Fibroblast of mammary gland (primary cell): Measurements from ENCODE around the gene SAMD11.
"Not testable (repeated sequence)": the region's sequence is repeated elsewhere in the genome, so short reads cannot be mapped to it uniquely, and the experiment has no call there.

ENCODE experiments used
- DNase-seq: peaks from one replicate; pipeline ENCODE4 v3.0.0-alpha.2; 2010; ENCODE audit warnings: low read depth
- H3K4me3 ChIP-seq: 2 replicates; pipeline ENCODE4 v1.5.1; 2011; ENCODE audit warnings: low read depth, mild to moderate bottlenecking, low read length, moderate library complexity; ENCODE audit not compliant: control insufficient read depth
- TF ChIP-seq, protein P1 (sequence below): conservative IDR thresholded peaks from 2 replicates; pipeline ENCODE4 v1.5.1; 2011; ENCODE audit warnings: low read depth, low read length, inconsistent platforms; ENCODE audit not compliant: control insufficient read depth, insufficient read depth

SAMD11 gene

DNA sequence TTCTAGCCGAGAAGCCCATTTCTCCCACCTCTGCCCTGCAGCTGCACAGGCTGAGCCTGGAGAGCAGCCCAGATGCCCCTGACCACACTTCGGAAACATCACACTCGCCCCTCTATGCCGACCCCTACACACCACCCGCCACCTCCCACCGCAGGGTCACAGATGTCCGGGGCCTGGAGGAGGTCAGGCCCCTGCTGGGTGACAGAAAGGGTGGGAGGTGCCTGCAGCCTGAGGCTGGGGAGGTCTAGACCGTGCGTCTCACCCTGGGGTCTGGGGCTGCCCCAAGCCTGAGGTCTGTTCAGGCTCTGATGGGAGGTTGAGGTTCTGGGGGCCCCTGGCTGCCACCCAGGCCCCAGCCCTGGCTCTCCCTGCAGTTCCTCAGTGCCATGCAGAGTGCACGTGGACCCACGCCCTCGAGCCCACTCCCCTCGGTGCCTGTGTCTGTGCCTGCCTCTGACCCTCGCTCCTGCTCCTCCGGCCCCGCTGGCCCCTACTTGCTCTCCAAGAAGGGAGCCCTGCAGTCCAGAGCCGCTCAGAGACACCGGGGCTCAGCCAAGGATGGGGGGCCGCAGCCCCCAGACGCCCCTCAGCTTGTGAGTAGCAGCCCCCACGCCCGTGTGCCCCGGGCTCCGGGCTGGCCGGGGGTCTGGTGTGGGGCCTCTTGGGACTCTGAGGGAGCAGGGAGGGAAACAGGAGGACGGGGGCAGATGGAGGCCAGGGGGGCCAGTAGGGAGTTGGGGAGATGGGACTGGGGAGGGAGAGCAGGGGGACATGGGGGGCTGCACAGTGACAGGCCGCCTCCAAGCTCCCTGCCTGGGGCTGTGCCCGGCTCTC is 50.0 kb downstream of the SAMD11 start:
- DNase-seq, result no peak
- TF ChIP-seq, protein P1, sequence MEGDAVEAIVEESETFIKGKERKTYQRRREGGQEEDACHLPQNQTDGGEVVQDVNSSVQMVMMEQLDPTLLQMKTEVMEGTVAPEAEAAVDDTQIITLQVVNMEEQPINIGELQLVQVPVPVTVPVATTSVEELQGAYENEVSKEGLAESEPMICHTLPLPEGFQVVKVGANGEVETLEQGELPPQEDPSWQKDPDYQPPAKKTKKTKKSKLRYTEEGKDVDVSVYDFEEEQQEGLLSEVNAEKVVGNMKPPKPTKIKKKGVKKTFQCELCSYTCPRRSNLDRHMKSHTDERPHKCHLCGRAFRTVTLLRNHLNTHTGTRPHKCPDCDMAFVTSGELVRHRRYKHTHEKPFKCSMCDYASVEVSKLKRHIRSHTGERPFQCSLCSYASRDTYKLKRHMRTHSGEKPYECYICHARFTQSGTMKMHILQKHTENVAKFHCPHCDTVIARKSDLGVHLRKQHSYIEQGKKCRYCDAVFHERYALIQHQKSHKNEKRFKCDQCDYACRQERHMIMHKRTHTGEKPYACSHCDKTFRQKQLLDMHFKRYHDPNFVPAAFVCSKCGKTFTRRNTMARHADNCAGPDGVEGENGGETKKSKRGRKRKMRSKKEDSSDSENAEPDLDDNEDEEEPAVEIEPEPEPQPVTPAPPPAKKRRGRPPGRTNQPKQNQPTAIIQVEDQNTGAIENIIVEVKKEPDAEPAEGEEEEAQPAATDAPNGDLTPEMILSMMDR, result no peak
- no peak overlapping the region for H3K4me3 ChIP-seq

DNA sequence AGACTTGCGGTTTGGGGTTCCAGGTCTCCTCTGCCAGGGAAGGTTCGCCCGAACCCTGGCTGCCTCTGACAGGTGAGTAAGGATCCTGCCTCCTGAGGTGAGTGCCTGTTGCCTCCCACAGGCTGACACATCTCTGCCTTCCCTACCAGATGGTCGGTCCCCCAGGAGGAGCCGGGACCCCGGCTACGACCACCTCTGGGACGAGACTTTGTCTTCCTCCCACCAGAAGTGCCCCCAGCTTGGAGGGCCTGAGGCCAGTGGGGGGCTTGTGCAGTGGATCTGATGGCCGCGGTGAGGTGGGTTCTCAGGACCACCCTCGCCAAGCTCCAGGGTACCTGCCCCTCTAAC is 50.5 kb downstream of the SAMD11 start:
- H3K4me3 ChIP-seq, result no peak overlapping the region
- TF ChIP-seq, protein P1, result no peak
- DNase-seq, result no peak

DNA sequence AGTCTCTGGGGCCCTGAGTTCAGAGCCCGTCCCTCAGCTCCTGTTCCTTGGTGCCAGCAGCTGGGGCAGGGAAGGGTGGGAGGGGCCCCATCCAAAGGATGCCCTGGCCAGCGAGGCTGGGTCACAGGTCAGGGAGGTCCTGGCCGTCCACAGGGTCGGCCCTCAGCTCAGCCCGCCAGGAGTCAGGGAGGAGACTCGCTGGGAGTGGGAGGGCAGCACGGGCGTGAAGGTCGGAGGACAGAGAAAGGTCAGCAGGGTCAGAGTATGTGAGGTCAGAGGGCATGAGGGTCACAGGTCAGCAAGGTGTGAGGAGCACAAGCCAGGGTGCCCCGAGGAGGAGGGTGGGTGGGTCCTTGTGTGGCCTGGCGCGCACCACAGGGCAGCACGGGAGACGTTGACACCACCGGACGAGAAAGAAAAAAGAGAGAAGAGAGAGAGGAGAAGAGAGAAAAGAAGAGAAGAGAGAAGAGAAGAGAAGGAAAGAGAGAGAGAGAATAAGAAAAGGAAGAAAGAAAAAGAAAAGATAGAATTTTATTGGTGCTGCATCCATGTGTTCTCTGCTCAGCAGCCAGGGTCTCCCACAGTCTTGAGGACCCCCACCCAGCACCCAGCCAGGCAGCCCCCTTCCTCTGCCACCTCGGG is 51.1 kb downstream of the SAMD11 start:
- TF ChIP-seq, protein P1, result no peak
- no peak for DNase-seq

DNA sequence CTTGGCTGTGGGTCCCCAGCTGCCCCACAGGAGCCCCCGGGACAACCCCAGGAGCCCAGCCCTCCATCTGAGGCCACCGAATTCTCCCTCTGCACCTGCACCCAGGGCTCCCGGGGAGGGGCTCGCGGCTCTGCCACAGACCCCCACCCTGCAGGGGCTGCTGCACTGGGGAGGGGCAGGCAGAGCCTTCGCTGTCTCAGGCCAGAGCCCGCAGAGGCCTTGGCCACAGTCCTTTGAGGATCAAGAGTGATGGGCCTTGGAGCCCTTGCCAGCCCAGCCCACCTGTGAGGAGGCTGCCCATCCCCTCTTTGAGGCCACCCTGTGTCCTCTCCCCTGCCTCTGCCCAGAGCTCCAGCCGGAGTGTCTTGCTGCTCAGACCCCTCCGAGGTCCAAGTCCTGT is 51.6 kb downstream of the SAMD11 start:
- DNase-seq, result no peak
- no peak overlapping the region for H3K4me3 ChIP-seq
- TF ChIP-seq, protein P1, result no peak

More for the DNA sequence above, 51.1 kb downstream of the SAMD11 start:
- H3K4me3 ChIP-seq, result no peak overlapping the region

DNA sequence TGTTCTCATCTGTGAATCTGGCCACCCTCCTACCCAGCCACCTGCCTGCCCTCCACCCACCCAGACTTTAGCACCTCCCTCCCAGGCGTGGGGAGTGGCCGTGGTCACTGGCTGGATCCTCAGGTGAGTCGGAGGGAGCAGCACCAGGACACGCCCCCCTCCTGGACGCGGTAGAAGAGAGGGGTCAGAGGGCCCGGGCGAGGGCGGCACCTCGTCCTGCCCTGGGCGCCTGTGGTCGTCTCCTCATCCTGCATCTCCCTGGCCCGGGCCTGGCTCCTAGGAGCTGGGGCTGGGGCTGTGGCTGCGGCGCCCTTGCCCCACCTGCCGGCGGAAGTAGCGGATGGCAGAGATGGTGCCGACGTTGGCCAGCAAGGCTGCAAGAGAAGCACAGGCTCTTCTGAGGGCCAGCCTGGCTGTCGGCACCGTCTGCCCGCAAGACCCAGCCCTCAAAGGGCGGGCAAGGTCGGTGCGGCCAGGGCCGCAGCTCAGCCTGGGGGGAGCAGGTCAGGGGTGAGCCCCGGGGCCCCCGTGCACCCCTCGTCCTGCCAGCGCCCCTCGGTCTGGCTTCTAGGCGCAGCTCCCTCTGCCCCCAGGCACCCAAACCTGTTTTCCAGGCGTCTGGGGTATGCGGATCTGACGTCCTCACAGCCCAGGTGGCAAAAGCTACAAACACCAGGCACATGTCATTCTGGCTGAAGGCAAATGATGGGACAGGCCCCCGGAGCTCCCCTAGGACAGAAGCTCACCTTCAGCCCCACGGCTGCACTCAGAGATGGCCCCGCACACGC is 52.4 kb downstream of the SAMD11 start:
- TF ChIP-seq, protein P1, result peak; percentile 40
- DNase-seq, result peak; percentile 38
- no peak overlapping the region for H3K4me3 ChIP-seq

DNA sequence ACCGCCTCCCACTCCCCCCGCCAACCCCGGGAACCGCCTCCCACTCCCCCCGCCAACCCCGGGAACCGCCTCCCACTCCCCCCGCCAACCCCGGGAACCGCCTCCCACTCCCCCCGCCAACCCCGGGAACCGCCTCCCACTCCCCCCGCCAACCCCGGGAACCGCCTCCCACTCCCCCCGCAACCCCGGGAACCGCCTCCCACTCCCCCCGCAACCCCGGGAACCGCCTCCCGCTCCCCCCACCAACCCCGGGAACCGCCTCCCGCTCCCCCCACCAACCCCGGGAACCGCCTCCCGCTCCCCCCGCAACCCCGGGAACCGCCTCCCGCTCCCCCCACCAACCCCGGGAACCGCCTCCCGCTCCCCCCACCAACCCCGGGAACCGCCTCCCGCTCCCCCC is 53.1 kb downstream of the SAMD11 start:
- DNase-seq, H3K4me3 ChIP-seq: not testable (repeated sequence)
